ENCODE measurements around the gene ALS2. TPM values are rescaled to one million over a fixed set of nuclear protein-coding genes. Genes with fewer than 3 reads are reported as not detected.

Gene ALS2
- total and polyA plus RNA-seq, 2 donors (not counting 1 experiment from before 2014, with no cell fraction given), result 1.4 to 16.7 TPM

DNA sequence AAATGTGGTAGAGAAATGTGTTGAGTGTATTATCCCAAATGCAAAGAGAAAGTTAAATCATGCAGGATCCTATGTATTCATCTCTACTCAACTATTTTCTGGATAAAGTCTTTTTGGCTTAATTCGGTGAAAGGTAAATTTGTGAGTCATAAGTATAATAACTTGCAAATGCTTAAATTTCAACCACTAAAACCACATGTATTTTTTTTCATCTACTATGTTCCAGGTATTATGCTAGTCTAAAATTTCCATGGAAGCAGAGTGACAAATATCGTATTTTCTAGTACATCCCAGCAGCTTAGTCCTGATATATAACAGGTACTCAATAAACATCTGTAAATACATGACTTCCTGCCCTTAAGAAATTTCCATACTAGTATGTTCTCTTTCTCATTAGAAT is 6.2 kb downstream of the ALS2 start:
- no peak overlapping the region for H3K4me3 Mint-ChIP-seq
- H3K9me3 ChIP-seq (ENCODE audit: control extremely low read depth in 1 of 3, control insufficient read depth in 2 of 3, insufficient read depth in 1 of 3, low read length in 2 of 3), result no peaks in the 10 kb centered on the region
- intact Hi-C loops (cut with micrococcal nuclease), result no loop called here
- no peak for ATAC-seq (ENCODE audit: low read depth)
- no peak overlapping the region for H3K9ac ChIP-seq (ENCODE audit: low read length)
- H3K36me3 ChIP-seq (replicated peaks in 1 of 2; ENCODE audit: control extremely low read depth in 1 of 2, control insufficient read depth in 1 of 2, extremely low read depth in 1 of 2, insufficient read depth in 2 of 2, low read length in 1 of 2), result no peaks in the 10 kb centered on the region
- H3K9me3 Mint-ChIP-seq (ENCODE audit: insufficient read depth), result no peaks in the 10 kb centered on the region
- H3K4me2 ChIP-seq (replicated peaks; ENCODE audit: low read depth, low read length, poor library complexity, severe bottlenecking), result no peak overlapping the region
- no peaks in the 10 kb centered on the region for H3K27me3 ChIP-seq (replicated peaks in 1 of 4; ENCODE audit: control extremely low read depth in 1 of 4, control insufficient read depth in 3 of 4, insufficient read depth in 4 of 4, low read length in 3 of 4)
- no CpG with 5 or more reads among the region's 2 CpGs for WGBS (ENCODE audit: insufficient coverage)
- no peak overlapping the region for H2AFZ ChIP-seq (ENCODE audit: insufficient read depth, low read depth, low read length, poor library complexity, severe bottlenecking)
- no peaks in the 10 kb centered on the region for H3K27me3 Mint-ChIP-seq
- POLR2A ChIA-PET, result no interaction called here
- DNase-seq, result no peak
- H3K27ac ChIP-seq (ENCODE audit: low read length in 2 of 2), result no peak overlapping the region
- no peaks in the 10 kb centered on the region for H3K4me1 ChIP-seq (ENCODE audit: control insufficient read depth in 2 of 2, insufficient read depth in 2 of 2, low read length in 2 of 2)
- CTCF ChIA-PET, result no interaction called here
- no peaks in the 10 kb centered on the region for H4K20me1 ChIP-seq (ENCODE audit: control insufficient read depth, insufficient read depth, low read length, poor library complexity, severe bottlenecking)
- peaks cover 23% of the 10 kb centered on the region for H3K79me2 ChIP-seq (ENCODE audit: control insufficient read depth, insufficient read depth, low read length)
- H3K27ac Mint-ChIP-seq, result no peak overlapping the region
- H3K4me1 Mint-ChIP-seq, result no peaks in the 10 kb centered on the region
- no peak overlapping the region for H3K4me3 ChIP-seq (ENCODE audit: control extremely low read depth in 1 of 5, extremely low read depth in 1 of 5, insufficient read depth in 1 of 5, low read depth in 2 of 5, low read length in 4 of 5)
- no peak for TF ChIP-seq EZH2 (IDR thresholded peaks at IDR 0.05; ENCODE audit: borderline replicate concordance, insufficient read depth, low read depth, low read length, poor library complexity, severe bottlenecking)
- TF ChIP-seq, protein P1, sequence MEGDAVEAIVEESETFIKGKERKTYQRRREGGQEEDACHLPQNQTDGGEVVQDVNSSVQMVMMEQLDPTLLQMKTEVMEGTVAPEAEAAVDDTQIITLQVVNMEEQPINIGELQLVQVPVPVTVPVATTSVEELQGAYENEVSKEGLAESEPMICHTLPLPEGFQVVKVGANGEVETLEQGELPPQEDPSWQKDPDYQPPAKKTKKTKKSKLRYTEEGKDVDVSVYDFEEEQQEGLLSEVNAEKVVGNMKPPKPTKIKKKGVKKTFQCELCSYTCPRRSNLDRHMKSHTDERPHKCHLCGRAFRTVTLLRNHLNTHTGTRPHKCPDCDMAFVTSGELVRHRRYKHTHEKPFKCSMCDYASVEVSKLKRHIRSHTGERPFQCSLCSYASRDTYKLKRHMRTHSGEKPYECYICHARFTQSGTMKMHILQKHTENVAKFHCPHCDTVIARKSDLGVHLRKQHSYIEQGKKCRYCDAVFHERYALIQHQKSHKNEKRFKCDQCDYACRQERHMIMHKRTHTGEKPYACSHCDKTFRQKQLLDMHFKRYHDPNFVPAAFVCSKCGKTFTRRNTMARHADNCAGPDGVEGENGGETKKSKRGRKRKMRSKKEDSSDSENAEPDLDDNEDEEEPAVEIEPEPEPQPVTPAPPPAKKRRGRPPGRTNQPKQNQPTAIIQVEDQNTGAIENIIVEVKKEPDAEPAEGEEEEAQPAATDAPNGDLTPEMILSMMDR (IDR thresholded peaks at IDR 0.05), result no peak

DNA sequence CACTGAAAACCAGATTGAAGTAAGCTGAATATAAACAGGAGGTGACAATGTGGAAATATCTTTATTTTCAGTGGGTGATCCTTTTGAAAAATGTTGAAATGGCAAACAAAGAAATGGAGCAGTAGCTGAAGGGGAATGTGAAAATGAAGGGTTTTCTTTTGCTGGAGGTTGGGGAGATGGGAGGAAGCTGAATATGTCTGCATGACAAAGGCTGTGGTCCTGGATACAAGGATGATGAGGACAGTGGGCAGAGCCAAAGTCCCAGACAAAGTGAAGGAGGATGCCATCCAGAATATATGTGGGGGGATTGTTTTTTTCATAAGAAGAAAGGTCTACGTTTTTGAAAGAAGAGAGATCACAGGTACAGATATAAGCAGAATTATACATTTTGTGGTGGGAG is 6.7 kb downstream of the ALS2 start:
- Histone ChIP-seq H3K27ac (ENCODE audit: low read length in 2 of 2) (no peak overlapping the region), H3K36me3 (replicated peaks in 1 of 2; ENCODE audit: control extremely low read depth in 1 of 2, control insufficient read depth in 1 of 2, extremely low read depth in 1 of 2, insufficient read depth in 2 of 2, low read length in 1 of 2) (no peaks in the 10 kb centered on the region), H2AFZ (ENCODE audit: insufficient read depth, low read depth, low read length, poor library complexity, severe bottlenecking) (no peak overlapping the region), H3K9me3 (ENCODE audit: control extremely low read depth in 1 of 3, control insufficient read depth in 2 of 3, insufficient read depth in 1 of 3, low read length in 2 of 3) (no peaks in the 10 kb centered on the region), H3K79me2 (ENCODE audit: control insufficient read depth, insufficient read depth, low read length) (peaks cover 22% of the 10 kb centered on the region), H3K27me3 (replicated peaks in 1 of 4; ENCODE audit: control extremely low read depth in 1 of 4, control insufficient read depth in 3 of 4, insufficient read depth in 4 of 4, low read length in 3 of 4) (no peaks in the 10 kb centered on the region), H3K9ac (ENCODE audit: low read length) (no peak overlapping the region), H3K4me3 (ENCODE audit: control extremely low read depth in 1 of 5, extremely low read depth in 1 of 5, insufficient read depth in 1 of 5, low read depth in 2 of 5, low read length in 4 of 5) (no peak overlapping the region), H3K4me1 (ENCODE audit: control insufficient read depth in 2 of 2, insufficient read depth in 2 of 2, low read length in 2 of 2) (no peaks in the 10 kb centered on the region), H3K4me2 (replicated peaks; ENCODE audit: low read depth, low read length, poor library complexity, severe bottlenecking) (no peak overlapping the region), H4K20me1 (ENCODE audit: control insufficient read depth, insufficient read depth, low read length, poor library complexity, severe bottlenecking) (no peaks in the 10 kb centered on the region)
- no peaks in the 10 kb centered on the region for H3K9me3 Mint-ChIP-seq (ENCODE audit: insufficient read depth)
- H3K27ac Mint-ChIP-seq, result no peak overlapping the region
- ATAC-seq (ENCODE audit: low read depth) (no peak), DNase-seq (no peak)
- intact Hi-C loops (cut with micrococcal nuclease), result no loop called here
- no peaks in the 10 kb centered on the region for H3K27me3 Mint-ChIP-seq
- ChIA-PET CTCF (no interaction called here), POLR2A (no interaction called here)
- no peak for TF ChIP-seq EZH2 (IDR thresholded peaks at IDR 0.05; ENCODE audit: borderline replicate concordance, insufficient read depth, low read depth, low read length, poor library complexity, severe bottlenecking)
- TF ChIP-seq, protein P1 (IDR thresholded peaks at IDR 0.05), result no peak
- no peak overlapping the region for H3K4me3 Mint-ChIP-seq
- no peaks in the 10 kb centered on the region for H3K4me1 Mint-ChIP-seq
- WGBS (ENCODE audit: insufficient coverage), result 88% methylated on average over 1 of the region's 1 CpG

Data from B cell (primary cell).